GM19455 (cell line): ENCODE results near the gene EMC9.

Source experiments
- ATAC-seq: cut with Tn5 transposase; IDR thresholded peaks from one replicate; pipeline ENCODE4 v1.9.1; 2021; ENCODE audit not compliant: unreplicated experiment

EMC9 gene

GRCh38 chr14:24092505-24093206 lies 48.7 kb downstream of the EMC9 start:
- no peak for ATAC-seq

GRCh38 chr14:24092110-24092504 lies 49.3 kb downstream of the EMC9 start:
- ATAC-seq: no peak

- no peak for ATAC-seq
These were observed 51.5 kb downstream of the EMC9 start for GRCh38 chr14:24089890-24090289.
